ENCODE data around the gene ARID1B. TPM values are rescaled to one million over a fixed set of nuclear protein-coding genes. Genes with fewer than 3 reads are reported as not detected.

ARID1B gene
- total RNA-seq, 1 experiment from 2014 or later = 35.6 TPM

- no peak for ATAC-seq
- TF ChIP-seq ZNF274 (IDR thresholded peaks at IDR 0.05; ENCODE audit: low read depth, low read length) (no peak), EGR1 (IDR thresholded peaks at IDR 0.05; ENCODE audit: low read depth) (no peak), ATF3 (IDR thresholded peaks at IDR 0.05) (no peak), POLR2A (IDR thresholded peaks at IDR 0.05; ENCODE audit: borderline replicate concordance, extremely low read depth, insufficient read depth, insufficient read length) (no peak)
- Histone ChIP-seq H3K9ac (ENCODE audit: low read length) (no peak overlapping the region), H2AFZ (ENCODE audit: low read depth, low read length, poor library complexity, severe bottlenecking) (no peak overlapping the region), H3K27ac (ENCODE audit: low read depth, low read length) (no peak overlapping the region), H3K4me2 (ENCODE audit: low read length) (no peak overlapping the region), H3K4me1 (ENCODE audit: control insufficient read depth in 1 of 2, insufficient read depth in 2 of 2, low read length in 2 of 2) (peaks cover 2 to 9% of the 10 kb centered on the region in 2 experiments; a peak in 2 of 4 replicates), H4K20me1 (ENCODE audit: insufficient read depth) (no peaks in the 10 kb centered on the region), H3K79me2 (ENCODE audit: insufficient read depth, low read length) (peaks cover 11% of the 10 kb centered on the region), H3K4me3 (replicated peaks in 1 of 2; ENCODE audit: low read depth in 1 of 2, low read length in 2 of 2) (no peak overlapping the region), H3K9me2 (ENCODE audit: insufficient read depth) (no peaks in the 10 kb centered on the region), H3K27me3 (ENCODE audit: insufficient read depth, low read length) (no peaks in the 10 kb centered on the region), H3K9me3 (ENCODE audit: control insufficient read depth in 1 of 2, insufficient read depth in 1 of 2, low read depth in 1 of 2, low read length in 2 of 2) (no peaks in the 10 kb centered on the region), H3K36me3 (ENCODE audit: control insufficient read depth in 1 of 2, insufficient read depth in 2 of 2, low read length in 2 of 2) (no peaks in the 10 kb centered on the region)
- ChIA-PET CTCF (no interaction called here), RAD21 (ENCODE audit: low non-redundant PET in 1 of 2, low total read pairs in 2 of 2, uncharacterized antibody in 2 of 2, unreplicated experiment in 2 of 2) (no interaction called here), POLR2A (no interaction called here)
- DNase-seq (ENCODE audit: low read depth, low spot score) = no peak
- intact Hi-C loops (cut with micrococcal nuclease) = no loop called here
- BruUV-seq (replicated peaks) = no TSS peak
Observed at GRCh38 chr6:156918647-156919046, 141.5 kb downstream of the ARID1B start.

- Histone ChIP-seq H4K20me1 (ENCODE audit: insufficient read depth) (no peaks in the 10 kb centered on the region), H3K27ac (ENCODE audit: low read depth, low read length) (no peak overlapping the region), H3K36me3 (ENCODE audit: control insufficient read depth in 1 of 2, insufficient read depth in 2 of 2, low read length in 2 of 2) (no peaks in the 10 kb centered on the region), H3K4me1 (ENCODE audit: control insufficient read depth in 1 of 2, insufficient read depth in 2 of 2, low read length in 2 of 2) (peaks cover 2 to 9% of the 10 kb centered on the region in 2 experiments; a peak in 2 of 4 replicates), H3K27me3 (ENCODE audit: insufficient read depth, low read length) (no peaks in the 10 kb centered on the region), H2AFZ (ENCODE audit: low read depth, low read length, poor library complexity, severe bottlenecking) (no peak overlapping the region), H3K79me2 (ENCODE audit: insufficient read depth, low read length) (peaks cover 11% of the 10 kb centered on the region), H3K4me2 (ENCODE audit: low read length) (no peak overlapping the region), H3K4me3 (replicated peaks in 1 of 2; ENCODE audit: low read depth in 1 of 2, low read length in 2 of 2) (no peak overlapping the region), H3K9me3 (ENCODE audit: control insufficient read depth in 1 of 2, insufficient read depth in 1 of 2, low read depth in 1 of 2, low read length in 2 of 2) (no peaks in the 10 kb centered on the region), H3K9me2 (ENCODE audit: insufficient read depth) (no peaks in the 10 kb centered on the region), H3K9ac (ENCODE audit: low read length) (no peak overlapping the region)
- CTCF ChIA-PET = no interaction called here
- ATAC-seq (no peak), DNase-seq (ENCODE audit: low read depth, low spot score) (no peak)
- BruUV-seq (replicated peaks) = no TSS peak
- intact Hi-C loops (cut with micrococcal nuclease) = no loop called here
- POLR2A ChIA-PET = no interaction called here
- RAD21 ChIA-PET (ENCODE audit: low non-redundant PET in 1 of 2, low total read pairs in 2 of 2, uncharacterized antibody in 2 of 2, unreplicated experiment in 2 of 2) = no interaction called here
- TF ChIP-seq RAD21 (IDR thresholded peaks at IDR 0.05; ENCODE audit: low read depth) (no peak), ATF3 (IDR thresholded peaks at IDR 0.05) (no peak), POLR2AphosphoS5 (IDR thresholded peaks at IDR 0.05; ENCODE audit: low read depth, low read length) (no peak), ZBTB33 (IDR thresholded peaks at IDR 0.05; ENCODE audit: extremely low read depth, insufficient replicate concordance, low read length) (no peak), CTCF (IDR thresholded peaks at IDR 0.05 in 2 of 3, conservative IDR thresholded peaks at IDR 0.05 in 1 of 3; ENCODE audit: borderline replicate concordance in 1 of 3, insufficient read depth in 1 of 3, low read depth in 2 of 3, low read length in 2 of 3) (no peak), EZH2phosphoT487 (IDR thresholded peaks at IDR 0.05; ENCODE audit: borderline replicate concordance) (no peak), REST (IDR thresholded peaks at IDR 0.05; ENCODE audit: low read depth) (no peak), MAX (IDR thresholded peaks at IDR 0.05) (no peak)
Observed at GRCh38 chr6:156919370-156919769, 142.2 kb downstream of the ARID1B start.
